ENCODE results near the gene ATRNL1.

DNA sequence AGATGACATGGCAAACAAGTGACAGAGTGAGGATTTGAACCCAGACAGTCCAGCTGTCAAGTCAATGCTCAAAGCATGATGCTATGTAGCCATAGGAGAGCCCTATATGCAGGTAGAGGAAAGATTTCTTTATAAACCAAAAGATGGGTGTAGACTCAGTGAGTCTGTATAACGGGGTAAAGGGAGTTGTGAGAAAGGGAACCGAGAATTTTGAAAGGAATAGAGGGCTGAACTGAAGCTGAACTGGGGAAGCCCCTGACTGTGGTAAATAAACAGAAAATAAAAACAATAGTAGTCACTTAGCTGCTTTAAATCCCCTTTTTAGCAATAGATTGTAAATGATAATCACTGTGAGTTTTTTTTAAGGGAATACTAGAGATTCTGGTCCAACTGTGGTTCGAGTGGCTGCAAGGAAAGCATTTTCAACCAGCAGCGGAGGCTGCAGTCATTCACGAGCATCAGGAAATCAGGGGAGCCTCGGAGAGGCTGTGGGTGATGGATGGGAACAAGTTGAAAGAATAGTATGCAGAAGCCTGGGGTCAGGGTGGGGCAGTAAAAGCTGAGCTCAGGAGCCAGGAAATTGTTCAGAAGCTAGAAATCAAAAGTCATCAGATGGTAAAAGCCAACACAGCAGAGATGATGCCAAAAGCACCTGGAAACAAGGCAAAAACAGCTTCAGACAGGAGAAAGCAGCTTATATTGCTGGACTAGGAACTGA is 786.4 kb downstream of the ATRNL1 start:
- TF ChIP-seq POLR2A (IDR thresholded peaks at IDR 0.05; ENCODE audit: borderline replicate concordance, extremely low read depth, insufficient read depth, insufficient read length) (no peak), EZH2phosphoT487 (IDR thresholded peaks at IDR 0.05; ENCODE audit: borderline replicate concordance) (no peak), POLR2AphosphoS5 (IDR thresholded peaks at IDR 0.05; ENCODE audit: low read depth, low read length) (no peak), RAD21 (IDR thresholded peaks at IDR 0.05; ENCODE audit: low read depth) (no peak), ZNF274 (IDR thresholded peaks at IDR 0.05; ENCODE audit: low read depth, low read length) (no peak)
- TF ChIP-seq, protein P1, sequence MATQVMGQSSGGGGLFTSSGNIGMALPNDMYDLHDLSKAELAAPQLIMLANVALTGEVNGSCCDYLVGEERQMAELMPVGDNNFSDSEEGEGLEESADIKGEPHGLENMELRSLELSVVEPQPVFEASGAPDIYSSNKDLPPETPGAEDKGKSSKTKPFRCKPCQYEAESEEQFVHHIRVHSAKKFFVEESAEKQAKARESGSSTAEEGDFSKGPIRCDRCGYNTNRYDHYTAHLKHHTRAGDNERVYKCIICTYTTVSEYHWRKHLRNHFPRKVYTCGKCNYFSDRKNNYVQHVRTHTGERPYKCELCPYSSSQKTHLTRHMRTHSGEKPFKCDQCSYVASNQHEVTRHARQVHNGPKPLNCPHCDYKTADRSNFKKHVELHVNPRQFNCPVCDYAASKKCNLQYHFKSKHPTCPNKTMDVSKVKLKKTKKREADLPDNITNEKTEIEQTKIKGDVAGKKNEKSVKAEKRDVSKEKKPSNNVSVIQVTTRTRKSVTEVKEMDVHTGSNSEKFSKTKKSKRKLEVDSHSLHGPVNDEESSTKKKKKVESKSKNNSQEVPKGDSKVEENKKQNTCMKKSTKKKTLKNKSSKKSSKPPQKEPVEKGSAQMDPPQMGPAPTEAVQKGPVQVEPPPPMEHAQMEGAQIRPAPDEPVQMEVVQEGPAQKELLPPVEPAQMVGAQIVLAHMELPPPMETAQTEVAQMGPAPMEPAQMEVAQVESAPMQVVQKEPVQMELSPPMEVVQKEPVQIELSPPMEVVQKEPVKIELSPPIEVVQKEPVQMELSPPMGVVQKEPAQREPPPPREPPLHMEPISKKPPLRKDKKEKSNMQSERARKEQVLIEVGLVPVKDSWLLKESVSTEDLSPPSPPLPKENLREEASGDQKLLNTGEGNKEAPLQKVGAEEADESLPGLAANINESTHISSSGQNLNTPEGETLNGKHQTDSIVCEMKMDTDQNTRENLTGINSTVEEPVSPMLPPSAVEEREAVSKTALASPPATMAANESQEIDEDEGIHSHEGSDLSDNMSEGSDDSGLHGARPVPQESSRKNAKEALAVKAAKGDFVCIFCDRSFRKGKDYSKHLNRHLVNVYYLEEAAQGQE (IDR thresholded peaks at IDR 0.05; ENCODE audit: low read depth), result no peak
- TF ChIP-seq, protein P2, sequence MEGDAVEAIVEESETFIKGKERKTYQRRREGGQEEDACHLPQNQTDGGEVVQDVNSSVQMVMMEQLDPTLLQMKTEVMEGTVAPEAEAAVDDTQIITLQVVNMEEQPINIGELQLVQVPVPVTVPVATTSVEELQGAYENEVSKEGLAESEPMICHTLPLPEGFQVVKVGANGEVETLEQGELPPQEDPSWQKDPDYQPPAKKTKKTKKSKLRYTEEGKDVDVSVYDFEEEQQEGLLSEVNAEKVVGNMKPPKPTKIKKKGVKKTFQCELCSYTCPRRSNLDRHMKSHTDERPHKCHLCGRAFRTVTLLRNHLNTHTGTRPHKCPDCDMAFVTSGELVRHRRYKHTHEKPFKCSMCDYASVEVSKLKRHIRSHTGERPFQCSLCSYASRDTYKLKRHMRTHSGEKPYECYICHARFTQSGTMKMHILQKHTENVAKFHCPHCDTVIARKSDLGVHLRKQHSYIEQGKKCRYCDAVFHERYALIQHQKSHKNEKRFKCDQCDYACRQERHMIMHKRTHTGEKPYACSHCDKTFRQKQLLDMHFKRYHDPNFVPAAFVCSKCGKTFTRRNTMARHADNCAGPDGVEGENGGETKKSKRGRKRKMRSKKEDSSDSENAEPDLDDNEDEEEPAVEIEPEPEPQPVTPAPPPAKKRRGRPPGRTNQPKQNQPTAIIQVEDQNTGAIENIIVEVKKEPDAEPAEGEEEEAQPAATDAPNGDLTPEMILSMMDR (IDR thresholded peaks at IDR 0.05 in 2 of 3, conservative IDR thresholded peaks at IDR 0.05 in 1 of 3; ENCODE audit: borderline replicate concordance in 1 of 3, insufficient read depth in 1 of 3, low read depth in 2 of 3, low read length in 2 of 3), result no peak
- TF ChIP-seq, protein P3, sequence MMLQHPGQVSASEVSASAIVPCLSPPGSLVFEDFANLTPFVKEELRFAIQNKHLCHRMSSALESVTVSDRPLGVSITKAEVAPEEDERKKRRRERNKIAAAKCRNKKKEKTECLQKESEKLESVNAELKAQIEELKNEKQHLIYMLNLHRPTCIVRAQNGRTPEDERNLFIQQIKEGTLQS (IDR thresholded peaks at IDR 0.05), result no peak
